Progenitor cell of endocrine pancreas (in vitro differentiated cells): ENCODE data around the gene AP3D1. TPM values are rescaled to one million over a fixed set of nuclear protein-coding genes. Genes with fewer than 3 reads are reported as not detected.

Experiments
- DNase-seq: peaks from one replicate; pipeline ENCODE4 v3.0.0; 2021; ENCODE audit warnings: low spot score; ENCODE audit not compliant: unreplicated experiment
- H3K27ac Mint-ChIP-seq: 2 replicates; pipeline ENCODE4 v1.8.0; 2021; ENCODE audit warnings: mild to moderate bottlenecking, moderate library complexity, mixed read lengths
- H3K27me3 Mint-ChIP-seq: 2 replicates; pipeline ENCODE4 v1.8.0; 2021; ENCODE audit warnings: mixed read lengths
- H3K36me3 Mint-ChIP-seq: 2 replicates; pipeline ENCODE4 v1.8.0; 2022; ENCODE audit warnings: mixed read lengths; ENCODE audit not compliant: insufficient read depth
- H3K4me1 Mint-ChIP-seq: 2 replicates; pipeline ENCODE4 v1.8.0; 2021; ENCODE audit warnings: low read depth, mixed read lengths
- H3K4me3 Mint-ChIP-seq: 2 replicates; pipeline ENCODE4 v1.8.0; 2021; ENCODE audit warnings: low read depth, mild to moderate bottlenecking, moderate library complexity, mixed read lengths
- H3K9me3 Mint-ChIP-seq: 2 replicates; pipeline ENCODE4 v1.8.0; 2021; ENCODE audit warnings: low read depth, mixed read lengths
- total RNA-seq: library from RNA; stranded (reverse); gene quantifications from 2 replicates; pipeline ENCODE4 v1.2.1, GENCODE V29; 2021
- TF ChIP-seq, protein P1 (sequence below): fragments of 200-600 bp; sonication (generic); IDR thresholded peaks from one replicate; pipeline ENCODE4 v1.5.0; 2021; ENCODE audit warnings: antibody characterized with exemption, mild to moderate bottlenecking; ENCODE audit not compliant: unreplicated experiment

Gene AP3D1
- total RNA-seq, 1 donor from 2014 or later: 131 TPM

DNA sequence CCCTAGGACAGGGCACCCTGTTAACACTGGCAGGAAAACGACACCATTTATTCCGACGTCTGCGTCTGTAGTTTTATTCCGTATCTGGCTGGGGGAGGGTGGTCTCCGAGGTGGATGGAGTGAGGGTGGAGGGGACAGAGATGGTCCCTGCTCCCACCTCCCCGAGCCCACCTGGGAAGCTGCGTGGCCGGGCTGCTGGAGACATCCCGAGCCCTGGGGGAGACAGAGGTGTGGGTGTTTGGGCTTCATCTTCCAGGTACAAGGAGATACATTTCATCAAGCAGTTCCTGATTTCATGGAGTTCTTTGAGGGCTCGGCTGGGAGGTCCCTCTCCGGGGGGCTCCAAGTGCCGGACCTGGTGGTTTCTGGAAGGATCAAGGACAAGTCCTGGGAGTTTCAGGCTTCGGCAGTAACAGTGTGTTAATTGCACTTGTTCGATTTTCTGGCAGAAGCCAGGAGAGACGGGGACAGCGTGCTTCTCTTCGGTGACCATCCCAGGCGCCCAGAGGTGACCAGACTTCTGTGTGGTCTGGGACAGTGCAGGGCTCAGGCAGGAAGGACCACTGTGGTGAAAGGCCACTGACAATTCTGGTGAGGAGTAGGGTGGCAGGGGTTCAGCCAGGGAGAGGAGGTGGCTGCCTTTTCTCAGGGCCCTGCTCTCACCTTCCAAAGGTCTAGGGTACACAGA lies 80.2 kb downstream of the AP3D1 start:
- Mint-ChIP-seq H3K27me3 (no peaks in the 10 kb centered on the region), H3K36me3 (peaks cover 21% of the 10 kb centered on the region), H3K9me3 (no peaks in the 10 kb centered on the region), H3K4me3 (no peak overlapping the region), H3K27ac (peak overlapping the region; percentile 92), H3K4me1 (no peaks in the 10 kb centered on the region)
- DNase-seq: no peak
- TF ChIP-seq, protein P1, sequence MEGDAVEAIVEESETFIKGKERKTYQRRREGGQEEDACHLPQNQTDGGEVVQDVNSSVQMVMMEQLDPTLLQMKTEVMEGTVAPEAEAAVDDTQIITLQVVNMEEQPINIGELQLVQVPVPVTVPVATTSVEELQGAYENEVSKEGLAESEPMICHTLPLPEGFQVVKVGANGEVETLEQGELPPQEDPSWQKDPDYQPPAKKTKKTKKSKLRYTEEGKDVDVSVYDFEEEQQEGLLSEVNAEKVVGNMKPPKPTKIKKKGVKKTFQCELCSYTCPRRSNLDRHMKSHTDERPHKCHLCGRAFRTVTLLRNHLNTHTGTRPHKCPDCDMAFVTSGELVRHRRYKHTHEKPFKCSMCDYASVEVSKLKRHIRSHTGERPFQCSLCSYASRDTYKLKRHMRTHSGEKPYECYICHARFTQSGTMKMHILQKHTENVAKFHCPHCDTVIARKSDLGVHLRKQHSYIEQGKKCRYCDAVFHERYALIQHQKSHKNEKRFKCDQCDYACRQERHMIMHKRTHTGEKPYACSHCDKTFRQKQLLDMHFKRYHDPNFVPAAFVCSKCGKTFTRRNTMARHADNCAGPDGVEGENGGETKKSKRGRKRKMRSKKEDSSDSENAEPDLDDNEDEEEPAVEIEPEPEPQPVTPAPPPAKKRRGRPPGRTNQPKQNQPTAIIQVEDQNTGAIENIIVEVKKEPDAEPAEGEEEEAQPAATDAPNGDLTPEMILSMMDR: no peak

DNA sequence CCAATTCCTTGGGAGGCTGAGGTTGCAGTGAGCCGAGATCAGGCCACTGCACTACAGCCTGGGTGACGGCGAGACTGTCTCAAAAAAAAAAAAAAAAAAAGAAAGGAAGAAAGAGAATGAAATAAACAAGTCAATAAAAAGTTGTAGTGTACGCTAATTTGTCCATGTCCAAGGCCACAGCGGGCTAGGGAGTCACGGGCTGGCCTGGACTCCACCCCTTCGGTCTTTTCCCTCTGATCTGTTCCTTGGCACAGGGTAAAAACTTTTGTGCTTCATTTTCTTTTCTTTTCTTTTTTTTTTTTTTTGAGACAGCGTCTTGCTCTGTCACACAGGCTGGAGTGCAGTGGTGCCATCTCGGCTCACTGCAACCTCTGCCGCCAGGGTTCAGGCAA lies 80.9 kb downstream of the AP3D1 start:
- no peaks in the 10 kb centered on the region for H3K27me3 Mint-ChIP-seq
- no peaks in the 10 kb centered on the region for H3K9me3 Mint-ChIP-seq
- TF ChIP-seq, protein P1: no peak
- no peak overlapping the region for H3K27ac Mint-ChIP-seq
- no peaks in the 10 kb centered on the region for H3K4me1 Mint-ChIP-seq
- peaks cover 21% of the 10 kb centered on the region for H3K36me3 Mint-ChIP-seq
- no peak for DNase-seq
- H3K4me3 Mint-ChIP-seq: no peak overlapping the region

DNA sequence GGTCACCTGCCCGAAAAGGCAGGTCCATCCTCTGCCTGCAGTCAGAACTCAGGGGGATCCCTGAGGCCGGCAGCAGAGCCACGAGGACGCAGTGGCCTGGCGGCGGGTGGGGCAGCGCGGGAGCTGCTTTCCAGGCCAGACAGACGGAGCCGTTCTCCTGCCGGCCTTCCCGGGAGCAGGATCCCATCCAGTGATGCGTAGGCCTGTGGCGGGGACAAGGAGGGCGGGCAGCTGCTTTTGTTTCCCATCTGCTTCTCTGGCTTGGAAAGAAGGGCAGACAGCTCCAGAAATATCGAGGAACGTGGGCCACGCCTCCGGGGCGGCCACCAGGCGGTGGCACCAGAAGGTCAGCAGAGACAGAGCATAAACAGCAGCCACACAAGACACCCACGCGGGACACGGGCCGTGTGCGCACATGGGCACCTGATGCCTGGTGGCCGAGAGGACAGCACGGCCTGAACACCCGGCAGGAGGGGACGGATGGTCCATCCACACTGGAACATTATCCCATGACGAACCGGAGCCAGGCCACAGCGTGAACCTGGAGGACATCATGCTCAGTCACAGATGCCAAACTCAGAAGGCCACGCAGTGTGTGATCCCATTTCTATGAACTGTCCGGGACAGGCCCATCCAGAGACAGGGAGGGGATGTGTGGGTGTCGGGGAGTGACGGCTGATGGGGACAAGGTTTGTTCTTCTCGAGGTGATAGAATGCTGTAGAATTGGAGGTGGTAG lies 86.4 kb downstream of the AP3D1 start:
- Mint-ChIP-seq H3K36me3 (peaks cover 3% of the 10 kb centered on the region), H3K9me3 (no peaks in the 10 kb centered on the region), H3K4me1 (peaks cover 16% of the 10 kb centered on the region), H3K4me3 (no peak overlapping the region), H3K27me3 (no peaks in the 10 kb centered on the region), H3K27ac (no peak overlapping the region)
- no peak for DNase-seq
- TF ChIP-seq, protein P1: no peak

DNA sequence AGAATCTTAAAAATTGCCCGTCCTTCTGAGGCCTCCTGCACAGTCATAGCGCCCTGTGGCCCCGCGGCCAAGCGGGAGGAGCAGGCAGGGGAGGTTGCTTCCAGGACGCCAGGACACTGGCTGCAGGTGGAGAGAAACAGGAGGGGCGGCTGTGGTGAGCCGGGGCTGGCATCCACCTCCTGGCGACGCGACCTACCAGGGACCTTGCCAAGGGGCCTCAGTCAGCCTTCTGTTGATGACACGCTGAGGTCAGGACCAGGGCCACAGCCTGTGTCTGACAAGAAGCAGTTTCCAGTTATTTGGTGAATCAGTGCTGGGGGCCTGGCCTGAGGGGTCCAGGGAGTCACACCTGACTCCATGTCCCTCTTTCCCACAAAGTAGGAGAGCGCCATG lies 87.0 kb downstream of the AP3D1 start:
- no peak for DNase-seq
- Mint-ChIP-seq H3K36me3 (no peaks in the 10 kb centered on the region), H3K9me3 (no peaks in the 10 kb centered on the region), H3K27ac (no peak overlapping the region), H3K4me1 (peaks cover 18% of the 10 kb centered on the region), H3K27me3 (no peaks in the 10 kb centered on the region), H3K4me3 (no peak overlapping the region)
- TF ChIP-seq, protein P1: no peak

DNA sequence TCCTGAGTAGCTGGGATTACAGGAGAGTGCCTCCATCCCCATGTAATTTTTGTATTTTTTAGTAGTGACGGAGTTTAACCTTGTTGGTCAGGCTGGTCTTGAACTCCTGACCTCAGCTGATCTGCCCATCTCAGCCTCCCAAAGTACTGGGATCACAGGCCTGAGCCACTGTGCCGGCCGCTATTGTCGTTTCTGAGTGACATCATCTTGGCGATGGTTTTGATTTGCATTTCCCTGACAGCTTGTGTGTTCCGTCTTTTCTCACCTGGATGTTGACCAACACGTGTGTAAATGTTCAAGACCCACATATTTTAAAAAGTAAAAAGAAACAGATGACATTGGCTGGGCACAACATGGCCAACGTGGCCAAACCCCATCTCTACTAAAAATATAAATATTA lies 87.5 kb downstream of the AP3D1 start:
- TF ChIP-seq, protein P1: no peak
- no peaks in the 10 kb centered on the region for H3K9me3 Mint-ChIP-seq
- no peak overlapping the region for H3K4me3 Mint-ChIP-seq
- no peak for DNase-seq
- no peaks in the 10 kb centered on the region for H3K36me3 Mint-ChIP-seq
- H3K4me1 Mint-ChIP-seq: peaks cover 21% of the 10 kb centered on the region
- H3K27me3 Mint-ChIP-seq: no peaks in the 10 kb centered on the region
- H3K27ac Mint-ChIP-seq: no peak overlapping the region
